ENCODE data around the gene DAPK1. TPM values are rescaled to one million over a fixed set of nuclear protein-coding genes. Genes with fewer than 3 reads are reported as not detected.

Gene DAPK1
- total RNA-seq, 1 donor from 2014 or later, result 5.3 TPM

DNA sequence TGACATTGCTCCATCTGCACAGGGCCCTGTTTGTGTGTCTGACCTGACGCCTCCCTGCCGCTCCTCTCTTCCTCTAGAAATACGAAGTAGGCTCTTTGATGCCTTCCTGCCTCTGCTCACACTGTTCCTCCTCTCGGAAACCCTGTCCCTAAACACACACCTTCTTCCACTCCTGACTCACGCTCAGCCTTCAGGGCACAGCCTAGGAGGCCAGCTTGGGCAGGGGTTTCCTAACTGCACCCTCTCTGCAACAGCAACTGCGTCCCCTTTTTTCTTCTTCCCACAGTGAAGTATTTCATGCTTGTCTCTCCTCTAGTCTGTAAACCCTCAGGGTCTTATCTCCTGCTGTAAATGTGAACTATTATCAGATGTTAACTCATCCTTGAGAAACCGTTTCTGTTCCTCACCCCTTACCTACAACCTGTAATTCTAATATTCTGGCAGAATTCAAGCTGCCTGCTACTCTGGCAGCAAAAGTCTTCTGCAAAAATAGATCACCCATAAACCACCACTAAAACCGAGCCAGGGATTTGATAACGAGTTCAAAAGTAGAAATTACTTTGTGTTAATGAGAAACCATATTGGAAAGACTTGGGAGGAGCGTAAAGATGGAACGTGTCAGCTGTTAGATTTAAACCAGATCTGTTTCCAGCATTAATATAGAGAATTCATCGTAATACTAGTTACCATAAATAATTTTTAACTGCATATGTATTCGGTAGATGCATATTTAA is 100.2 kb downstream of the DAPK1 start:
- DNase-seq (no peak), ATAC-seq (ENCODE audit: poor library complexity) (no peak)
- intact Hi-C loops (cut with DNase I), result no loop called here

- ATAC-seq (ENCODE audit: poor library complexity) (peak; percentile 9), DNase-seq (no peak)
- intact Hi-C loops (cut with DNase I), result no loop called here
Observed at GRCh38 chr9:87599901-87600610, 102.4 kb downstream of the DAPK1 start.

DNA sequence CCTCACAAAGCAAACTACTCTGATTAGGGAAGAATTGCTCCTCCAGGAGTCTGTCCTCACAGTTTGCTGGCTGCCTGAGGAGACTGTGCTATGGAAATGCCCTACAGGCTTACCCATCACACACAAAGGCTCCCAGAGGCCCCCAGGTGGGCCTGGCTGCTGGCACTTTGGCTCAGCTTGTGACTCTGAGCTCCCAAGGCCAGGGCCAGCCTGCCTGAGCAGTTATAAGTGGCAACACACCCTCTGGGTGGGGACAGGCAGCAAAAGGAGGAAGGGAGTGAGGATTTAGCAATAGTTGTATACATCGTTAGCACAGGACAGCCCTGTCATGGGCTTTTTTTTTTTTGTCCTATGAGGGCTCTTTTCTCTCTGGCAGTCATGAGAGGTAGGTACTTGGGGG is 103.5 kb downstream of the DAPK1 start:
- ATAC-seq (ENCODE audit: poor library complexity) (peak; percentile 43), DNase-seq (peak; percentile 61)
- intact Hi-C loops (cut with DNase I), result no loop called here

DNA sequence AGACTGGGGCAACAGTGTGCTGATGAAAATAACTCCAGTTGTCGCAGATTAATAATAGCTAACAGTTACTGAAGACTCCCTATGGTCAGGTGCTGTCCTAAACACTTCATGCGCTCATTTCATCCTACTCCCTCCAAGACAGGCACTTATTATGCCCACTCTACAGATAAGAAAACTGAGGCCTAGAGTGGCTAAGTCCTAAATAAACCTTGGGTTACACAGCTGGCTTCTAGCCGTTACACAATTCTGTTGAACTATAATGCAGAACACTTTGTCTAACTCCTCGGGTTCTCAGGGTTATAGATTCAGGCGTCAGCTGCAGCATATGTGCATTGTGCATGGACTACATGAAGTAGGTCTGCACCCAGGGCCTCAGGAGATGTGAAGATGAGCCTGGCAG is 103.9 kb downstream of the DAPK1 start:
- intact Hi-C loops (cut with DNase I), result no loop called here
- no peak for DNase-seq
- no peak for ATAC-seq (ENCODE audit: poor library complexity)

- intact Hi-C loops (cut with DNase I), result no loop called here
- DNase-seq (no peak), ATAC-seq (ENCODE audit: poor library complexity) (no peak)
Observed at GRCh38 chr9:87602933-87603643, 105.4 kb downstream of the DAPK1 start.

GRCh38 chr9:87603854-87604490 is 106.3 kb downstream of the DAPK1 start:
- ATAC-seq (ENCODE audit: poor library complexity), result no peak
- DNase-seq, result no peak
- intact Hi-C loops (cut with DNase I), result no loop called here

GRCh38 chr9:87604886-87605588 is 107.4 kb downstream of the DAPK1 start:
- no peak for ATAC-seq (ENCODE audit: poor library complexity)
- intact Hi-C loops (cut with DNase I), result no loop called here
- DNase-seq, result no peak

- ATAC-seq (ENCODE audit: poor library complexity), result no peak
- intact Hi-C loops (cut with DNase I), result no loop called here
- DNase-seq, result no peak
Observed at GRCh38 chr9:87605676-87606075, 108.0 kb downstream of the DAPK1 start.

GRCh38 chr9:87606841-87607521 is 109.3 kb downstream of the DAPK1 start:
- DNase-seq (no peak), ATAC-seq (ENCODE audit: poor library complexity) (no peak)
- intact Hi-C loops (cut with DNase I), result no loop called here

GRCh38 chr9:87607859-87608258 is 110.2 kb downstream of the DAPK1 start:
- intact Hi-C loops (cut with DNase I), result no loop called here
- ATAC-seq (ENCODE audit: poor library complexity) (no peak), DNase-seq (no peak)

DNA sequence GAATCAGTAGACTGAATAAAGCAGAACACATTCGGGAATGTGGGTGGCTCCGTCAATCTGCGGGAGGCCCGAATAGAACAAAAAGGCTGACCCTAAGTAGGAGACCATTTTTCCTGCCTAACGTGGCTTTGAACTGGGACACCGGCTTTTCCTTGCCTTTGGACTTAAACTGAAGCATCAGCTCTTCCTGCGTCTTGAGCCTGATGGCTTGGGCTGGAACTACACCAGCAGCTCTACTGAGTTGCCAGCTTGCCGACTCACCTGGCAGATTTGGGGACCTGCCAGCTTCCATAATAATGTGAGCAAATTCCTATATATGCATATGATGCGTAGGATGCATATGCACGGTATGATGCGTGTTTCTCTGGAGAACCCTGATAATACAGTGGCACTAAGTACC is 111.3 kb downstream of the DAPK1 start:
- intact Hi-C loops (cut with DNase I), result no loop called here
- ATAC-seq (ENCODE audit: poor library complexity), result no peak
- DNase-seq, result no peak

GRCh38 chr9:87609486-87609885 is 111.8 kb downstream of the DAPK1 start:
- ATAC-seq (ENCODE audit: poor library complexity), result no peak
- intact Hi-C loops (cut with DNase I), result no loop called here
- DNase-seq, result no peak

DNA sequence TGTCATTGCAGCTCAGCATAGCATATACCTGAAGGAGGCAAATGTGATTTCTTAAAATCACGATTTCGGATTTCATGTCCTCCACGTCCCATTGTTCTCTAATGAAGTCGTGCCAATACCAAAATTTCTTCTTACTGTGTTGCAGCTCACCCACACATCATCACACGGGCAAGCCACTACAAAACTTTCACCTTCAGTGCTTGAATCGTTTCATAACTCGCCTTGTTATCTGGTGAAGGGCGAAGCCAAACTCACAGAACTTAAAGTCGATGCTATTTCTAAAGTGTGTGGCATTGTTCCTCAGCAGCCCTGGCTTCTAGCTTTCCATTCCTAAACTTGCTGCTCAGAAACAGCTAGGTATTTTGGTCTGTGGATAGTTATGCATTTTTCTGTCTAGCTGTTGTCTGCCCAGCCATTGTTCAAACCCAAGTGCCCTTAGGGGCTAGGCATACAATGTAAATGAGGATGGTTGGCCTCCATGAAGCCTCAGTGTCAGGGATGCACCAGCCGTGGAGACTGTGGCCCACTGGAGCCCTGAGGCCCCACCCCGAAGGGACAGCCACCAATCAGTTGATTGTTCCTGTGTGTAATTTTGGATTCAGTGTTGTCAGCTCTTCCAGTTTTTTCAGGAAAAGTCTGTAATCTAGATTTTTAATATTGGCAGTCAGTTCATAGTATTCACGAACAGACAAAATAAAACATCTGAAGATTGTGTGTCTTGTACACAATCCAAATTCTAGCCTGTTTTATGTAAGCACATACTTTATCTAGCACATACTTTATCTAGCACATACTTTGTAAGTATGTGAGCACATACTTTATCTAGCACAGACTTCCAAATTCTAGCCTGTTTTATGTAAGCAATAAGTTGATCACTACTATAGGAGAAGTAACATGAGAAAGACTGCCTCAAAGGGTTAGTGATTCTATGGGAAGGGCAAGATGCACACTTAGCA is 112.8 kb downstream of the DAPK1 start:
- DNase-seq, result no peak
- intact Hi-C loops (cut with DNase I), result no loop called here
- ATAC-seq (ENCODE audit: poor library complexity), result peak; percentile 74

- no peak for ATAC-seq (ENCODE audit: poor library complexity)
- no peak for DNase-seq
- intact Hi-C loops (cut with DNase I), result no loop called here
Observed at GRCh38 chr9:87611776-87612175, 114.1 kb downstream of the DAPK1 start.

DNA sequence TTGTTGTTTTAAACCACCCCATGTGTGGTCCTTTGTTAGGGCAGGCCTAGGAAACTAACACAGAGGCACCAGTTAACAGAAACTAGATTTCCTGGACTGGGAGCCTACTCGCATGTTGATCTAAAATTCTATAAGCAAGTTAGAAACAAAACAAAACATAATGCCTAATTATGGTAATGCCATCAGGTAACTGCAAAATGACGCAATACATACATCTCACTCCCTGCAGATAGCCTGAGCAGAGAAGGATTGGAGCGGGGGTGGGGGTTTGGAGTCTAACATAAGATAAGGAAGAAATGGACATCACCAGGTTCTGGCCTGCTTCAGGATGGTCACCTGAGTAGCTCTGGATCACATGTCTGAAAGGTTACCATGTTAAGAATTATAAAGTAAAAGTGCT is 114.9 kb downstream of the DAPK1 start:
- ATAC-seq (ENCODE audit: poor library complexity) (no peak), DNase-seq (no peak)
- intact Hi-C loops (cut with DNase I), result no loop called here

DNA sequence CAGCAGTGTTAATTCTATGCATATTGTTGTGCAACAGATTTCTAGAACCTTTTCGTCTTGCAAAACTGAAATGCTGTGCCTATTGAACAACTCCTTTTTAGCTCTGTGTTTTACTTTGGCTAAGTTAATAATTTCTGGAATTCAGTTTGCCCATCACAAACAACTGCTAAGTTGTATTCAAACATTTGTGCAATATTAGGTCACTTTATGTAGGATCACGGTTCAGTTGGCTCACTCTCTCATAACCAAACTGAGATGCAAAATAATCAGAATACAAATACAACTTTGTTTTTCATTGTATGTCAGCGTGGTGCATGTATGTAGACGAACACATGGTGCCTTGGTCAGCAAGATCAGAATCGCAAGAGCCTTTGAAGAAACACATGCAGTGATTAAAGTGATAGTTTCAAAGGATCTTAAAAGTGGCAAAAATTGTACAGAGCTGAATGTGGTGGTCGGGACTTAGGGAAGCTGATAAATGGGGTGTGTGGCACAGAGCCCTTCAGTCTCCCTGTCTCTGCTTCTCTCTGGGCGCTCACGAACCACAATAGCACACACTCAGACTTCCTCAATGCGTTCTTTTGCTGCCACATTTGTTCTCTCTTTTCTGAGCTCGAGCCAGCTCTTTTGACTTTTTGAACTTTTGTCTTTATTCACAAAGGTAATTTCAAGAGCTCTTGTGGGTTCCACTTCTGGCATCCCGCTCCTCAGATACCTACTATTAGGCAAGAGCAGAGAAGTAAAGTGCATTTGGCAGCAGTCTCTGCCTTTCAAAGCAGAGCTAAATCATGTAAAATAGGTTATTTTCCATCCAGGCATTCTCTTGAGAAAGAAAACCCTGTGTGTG is 115.8 kb downstream of the DAPK1 start:
- DNase-seq, result no peak
- intact Hi-C loops (cut with DNase I), result no loop called here
- ATAC-seq (ENCODE audit: poor library complexity), result peak; percentile 39

All from Right ventricle myocardium superior (tissue), 1 donor.